Measurements from ENCODE around the gene KCNT1.
"Not testable (repeated sequence)": the region's sequence is repeated elsewhere in the genome, so short reads cannot be mapped to it uniquely, and the experiment has no call there.

The KCNT1 gene

GRCh38 chr9:135666534-135667462 is 35.2 kb upstream of the KCNT1 start:
- Histone ChIP-seq H3K9me3 (ENCODE audit: insufficient read depth, low read length) (no peaks in the 10 kb centered on the region), H3K27ac (ENCODE audit: low read length) (no peak overlapping the region), H3K79me2 (ENCODE audit: low read length) (no peaks in the 10 kb centered on the region), H4K20me1 (ENCODE audit: insufficient read depth, low read length) (no peaks in the 10 kb centered on the region), H2AFZ (ENCODE audit: low read depth, low read length) (no peak overlapping the region), H3K36me3 (replicated peaks; ENCODE audit: low read depth, low read length) (no peaks in the 10 kb centered on the region), H3K9ac (ENCODE audit: low read length) (no peak overlapping the region), H3K27me3 (ENCODE audit: low read depth, low read length) (no peaks in the 10 kb centered on the region), H3K4me1 (ENCODE audit: low read length) (no peaks in the 10 kb centered on the region), H3K4me2 (ENCODE audit: low read length) (no peak overlapping the region), H3K4me3 (ENCODE audit: low read length) (no peak overlapping the region)
- TF ChIP-seq CTCF (IDR thresholded peaks at IDR 0.05; ENCODE audit: low read depth, low read length) (no peak), EZH2phosphoT487 (IDR thresholded peaks at IDR 0.05; ENCODE audit: low read depth) (no peak)

GRCh38 chr9:135667463-135668001 is 34.5 kb upstream of the KCNT1 start:
- no peak overlapping the region for H3K27ac ChIP-seq (ENCODE audit: low read length)
- H3K4me3 ChIP-seq (ENCODE audit: low read length): no peak overlapping the region
- H3K9me3 ChIP-seq (ENCODE audit: insufficient read depth, low read length): no peaks in the 10 kb centered on the region
- no peak overlapping the region for H3K9ac ChIP-seq (ENCODE audit: low read length)
- no peak overlapping the region for H3K4me2 ChIP-seq (ENCODE audit: low read length)
- H4K20me1 ChIP-seq (ENCODE audit: insufficient read depth, low read length): no peaks in the 10 kb centered on the region
- H3K27me3 ChIP-seq (ENCODE audit: low read depth, low read length): no peaks in the 10 kb centered on the region
- no peaks in the 10 kb centered on the region for H3K79me2 ChIP-seq (ENCODE audit: low read length)
- no peaks in the 10 kb centered on the region for H3K4me1 ChIP-seq (ENCODE audit: low read length)
- no peaks in the 10 kb centered on the region for H3K36me3 ChIP-seq (replicated peaks; ENCODE audit: low read depth, low read length)
- TF ChIP-seq EZH2phosphoT487 (IDR thresholded peaks at IDR 0.05; ENCODE audit: low read depth) (no peak), CTCF (IDR thresholded peaks at IDR 0.05; ENCODE audit: low read depth, low read length) (no peak)
- no peak overlapping the region for H2AFZ ChIP-seq (ENCODE audit: low read depth, low read length)

GRCh38 chr9:135669018-135669417 is 33.0 kb upstream of the KCNT1 start:
- not testable (repeated sequence) for H3K79me2 ChIP-seq (ENCODE audit: low read length); H3K36me3 ChIP-seq (replicated peaks; ENCODE audit: low read depth, low read length); H3K4me2 ChIP-seq (ENCODE audit: low read length); H3K27me3 ChIP-seq (ENCODE audit: low read depth, low read length); H4K20me1 ChIP-seq (ENCODE audit: insufficient read depth, low read length); H3K9me3 ChIP-seq (ENCODE audit: insufficient read depth, low read length); H3K4me1 ChIP-seq (ENCODE audit: low read length); H3K27ac ChIP-seq (ENCODE audit: low read length); H3K9ac ChIP-seq (ENCODE audit: low read length); H3K4me3 ChIP-seq (ENCODE audit: low read length); H2AFZ ChIP-seq (ENCODE audit: low read depth, low read length)

GRCh38 chr9:135669616-135670285 is 32.2 kb upstream of the KCNT1 start:
- no peaks in the 10 kb centered on the region for H3K4me1 ChIP-seq (ENCODE audit: low read length)
- H3K4me3 ChIP-seq (ENCODE audit: low read length): no peak overlapping the region
- no peak for TF ChIP-seq EZH2phosphoT487 (IDR thresholded peaks at IDR 0.05; ENCODE audit: low read depth)
- no peak for TF ChIP-seq CTCF (IDR thresholded peaks at IDR 0.05; ENCODE audit: low read depth, low read length)
- H3K36me3 ChIP-seq (replicated peaks; ENCODE audit: low read depth, low read length): no peaks in the 10 kb centered on the region
- no peak overlapping the region for H2AFZ ChIP-seq (ENCODE audit: low read depth, low read length)
- H3K27me3 ChIP-seq (ENCODE audit: low read depth, low read length): no peaks in the 10 kb centered on the region
- no peak overlapping the region for H3K4me2 ChIP-seq (ENCODE audit: low read length)
- no peaks in the 10 kb centered on the region for H3K79me2 ChIP-seq (ENCODE audit: low read length)
- no peak overlapping the region for H3K27ac ChIP-seq (ENCODE audit: low read length)
- H4K20me1 ChIP-seq (ENCODE audit: insufficient read depth, low read length): no peaks in the 10 kb centered on the region
- no peak overlapping the region for H3K9ac ChIP-seq (ENCODE audit: low read length)
- no peaks in the 10 kb centered on the region for H3K9me3 ChIP-seq (ENCODE audit: insufficient read depth, low read length)

Measured in OCI-LY3 (cell line).